GM18517 (cell line): ENCODE measurements around the gene TCAP.
"Not testable (repeated sequence)": the region's sequence is repeated elsewhere in the genome, so short reads cannot be mapped to it uniquely, and the experiment has no call there.

Experiments
- ATAC-seq: cut with Tn5 transposase; IDR thresholded peaks from one replicate; pipeline ENCODE4 v1.9.1; 2021; ENCODE audit warnings: mild to moderate bottlenecking, moderate library complexity; ENCODE audit not compliant: unreplicated experiment

TCAP gene

GRCh38 chr17:39678340-39679116 lies 13.4 kb downstream of the TCAP start:
- ATAC-seq: no peak

GRCh38 chr17:39679521-39680192 lies 14.5 kb downstream of the TCAP start:
- ATAC-seq: no peak

- no peak for ATAC-seq
Observed at GRCh38 chr17:39683295-39683939, 18.3 kb downstream of the TCAP start.

GRCh38 chr17:39684369-39685192 lies 19.4 kb downstream of the TCAP start:
- no peak for ATAC-seq

GRCh38 chr17:39687101-39687545 lies 22.0 kb downstream of the TCAP start:
- no peak for ATAC-seq

GRCh38 chr17:39687546-39688474 lies 22.7 kb downstream of the TCAP start, which contains the start of gene PGAP3:
Gene PGAP3, minus strand, starts transcription at chr17:39688057. Its CDS starts 43 bp downstream, at chr17:39688014.
- peak; percentile 83 for ATAC-seq

GRCh38 chr17:39688475-39688835 lies 23.3 kb downstream of the TCAP start:
- no peak for ATAC-seq

GRCh38 chr17:39688945-39689344 lies 23.8 kb downstream of the TCAP start:
- ATAC-seq: no peak

- ATAC-seq: no peak
Observed at GRCh38 chr17:39694593-39694992, 29.4 kb downstream of the TCAP start.

- ATAC-seq: no peak
Observed at GRCh38 chr17:39695089-39695474, 29.9 kb downstream of the TCAP start.

- ATAC-seq: no peak
Observed at GRCh38 chr17:39696731-39697130, 31.6 kb downstream of the TCAP start.

GRCh38 chr17:39697961-39698360 lies 32.8 kb downstream of the TCAP start:
- no peak for ATAC-seq

- not testable (repeated sequence) for ATAC-seq
Observed at GRCh38 chr17:39699157-39699817, 34.1 kb downstream of the TCAP start.

GRCh38 chr17:39699818-39700147 lies 34.6 kb downstream of the TCAP start, which contains the start of gene ERBB2:
Gene ERBB2, plus strand, starts transcription at chr17:39700064. Its CDS starts 175 bp downstream, at chr17:39700239.
- no peak for ATAC-seq

GRCh38 chr17:39700148-39700987 lies 35.2 kb downstream of the TCAP start:
- no peak for ATAC-seq

- ATAC-seq: no peak
Observed at GRCh38 chr17:39701012-39701783, 36.0 kb downstream of the TCAP start.

GRCh38 chr17:39701784-39702422 lies 36.8 kb downstream of the TCAP start:
- ATAC-seq: no peak
